PC-3 (cell line): ENCODE measurements around the gene RIT2. TPM values are rescaled to one million over a fixed set of nuclear protein-coding genes. Genes with fewer than 3 reads are reported as not detected.

Source experiments
- ATAC-seq: fragments of 200-7000 bp; cut with Tn5 transposase; 2 replicates; pipeline ENCODE4 v1.9.1; 2020; ENCODE audit warnings: mild to moderate bottlenecking, moderate library complexity
- BruUV-seq: library from RNA; stranded (reverse); fragments of 400-500 nt; replicated peaks from 2 replicates; lab custom pipeline; 2021; lab: Mats Ljungman, UMichigan
- CTCF ChIA-PET: fragments of 300-600 bp; sonication (Branson Sonifier 250); formaldehyde crosslinking; loops from one replicate; lab custom pipeline; 2022; ENCODE audit warnings: antibody characterized with exemption; lab: Charles Lee
- POLR2A ChIA-PET: fragments of 300-600 bp; sonication (Branson Sonifier 250); formaldehyde crosslinking; loops from one replicate; lab custom pipeline; 2022; ENCODE audit warnings: antibody characterized with exemption; ENCODE audit not compliant: unreplicated experiment; lab: Charles Lee
- DNase-seq: peaks from one replicate; pipeline ENCODE4 v3.0.0-alpha.2; 2015
- H2AFZ ChIP-seq: fragments of 300-600 bp; sonication (generic); 2 replicates; pipeline ENCODE4 v1.6.0; 2016; ENCODE audit warnings: antibody characterized with exemption, low read length
- H3F3A ChIP-seq: fragments of 300-600 bp; sonication (generic); one replicate; pipeline ENCODE4 v1.6.0; 2017; ENCODE audit warnings: antibody characterized with exemption, low read length, control low read depth, mild to moderate bottlenecking; ENCODE audit not compliant: unreplicated experiment
- H3K27ac ChIP-seq: fragments of 300-600 bp; sonication (generic); 2 replicates; pipeline ENCODE4 v1.5.1; 2016; ENCODE audit warnings: mild to moderate bottlenecking, low read length
- H3K27me3 ChIP-seq: fragments of 300-600 bp; sonication (generic); 2 replicates; pipeline ENCODE4 v1.6.1; 2016; ENCODE audit warnings: low read length, mixed read lengths
- H3K36me3 ChIP-seq: fragments of 300-600 bp; sonication (generic); 2 replicates; pipeline ENCODE4 v1.6.1; 2016; ENCODE audit warnings: low read depth, mixed run types, low read length, mixed read lengths
- H3K4me1 ChIP-seq: fragments of 300-600 bp; sonication (generic); 2 replicates; pipeline ENCODE4 v1.5.1; 2016; ENCODE audit warnings: low read length; ENCODE audit not compliant: insufficient read depth
- H3K4me2 ChIP-seq: fragments of 300-600 bp; sonication (generic); 2 replicates; pipeline ENCODE4 v1.6.0; 2016; ENCODE audit warnings: low read length
- H3K4me3 ChIP-seq: fragments of 300-600 bp; sonication (generic); 2 replicates; pipeline ENCODE4 v1.5.1; 2016; ENCODE audit warnings: mild to moderate bottlenecking, low read length, mixed read lengths
- H3K79me2 ChIP-seq: fragments of 300-600 bp; sonication (generic); 2 replicates; pipeline ENCODE4 v1.6.1; 2017; ENCODE audit warnings: low read length, mixed read lengths
- H3K9ac ChIP-seq: fragments of 300-600 bp; sonication (generic); 2 replicates; pipeline ENCODE4 v1.6.0; 2016; ENCODE audit warnings: mild to moderate bottlenecking, low read length
- H3K9me2 ChIP-seq: fragments of 300-600 bp; sonication (generic); replicated peaks from 2 replicates; pipeline ENCODE4 v1.6.1; 2016; ENCODE audit warnings: mixed run types, low read length, mixed read lengths
- H3K9me3 ChIP-seq: fragments of 300-600 bp; sonication (generic); 2 replicates; pipeline ENCODE4 v1.6.1; 2016; ENCODE audit warnings: low read length, mixed read lengths
- H4K20me1 ChIP-seq: fragments of 300-600 bp; sonication (generic); 2 replicates; pipeline ENCODE4 v1.6.1; 2016; ENCODE audit warnings: low read length, mixed read lengths
- CTCF ChIP-seq: fragments of 300-600 bp; sonication (generic); conservative IDR thresholded peaks from 2 replicates; pipeline ENCODE4 v1.5.1; 2017; ENCODE audit warnings: antibody characterized with exemption, low read depth, mild to moderate bottlenecking, low read length
- EZH2 ChIP-seq: fragments of 300-600 bp; sonication (generic); IDR thresholded peaks from one replicate; pipeline ENCODE4 v1.6.1; 2017; ENCODE audit warnings: antibody characterized with exemption, mild to moderate bottlenecking, low read length; ENCODE audit not compliant: unreplicated experiment
- EZH2phosphoT487 ChIP-seq: fragments of 300-600 bp; sonication (generic); IDR thresholded peaks from 2 replicates; pipeline ENCODE4 v1.6.1; 2018; ENCODE audit warnings: mild to moderate bottlenecking, antibody characterized with exemption, low read length, borderline replicate concordance
- intact Hi-C: fragments of 100-400 bp; cut with micrococcal nuclease; formaldehyde crosslinking; loops from 2 replicates; pipeline ENCODE4 v1.9.0; 2023
- total RNA-seq: library from RNA; depleted of rRNA; stranded (reverse); fragments of >200 nt; gene quantifications from 2 replicates; pipeline ENCODE4 v1.2.3, GENCODE V29; 2014

The RIT2 gene
- total RNA-seq, 1 experiment from 2014 or later, result not detected

DNA sequence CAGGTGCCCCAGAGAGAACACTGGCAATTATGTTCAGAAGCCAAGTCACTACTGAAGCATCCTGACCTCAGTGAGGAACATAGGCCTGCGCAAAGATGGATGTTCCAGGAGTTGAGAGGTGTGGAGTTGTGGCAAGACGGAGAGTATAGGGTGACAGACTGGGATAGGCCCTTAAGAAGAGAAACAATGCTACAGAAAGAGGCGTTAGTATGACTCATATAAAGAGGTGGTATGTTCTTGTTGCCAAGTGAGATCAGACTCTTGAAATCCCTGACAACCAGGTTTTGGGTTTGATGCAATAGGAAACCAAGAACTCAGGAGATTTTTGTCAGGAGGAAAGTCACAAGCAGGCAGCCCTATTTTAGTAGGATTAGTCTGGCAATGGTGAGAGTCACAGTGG, 185.6 kb downstream of the RIT2 start:
- Histone ChIP-seq H3K9me2 (no peaks in the 10 kb centered on the region), H3K9ac (no peak overlapping the region), H3K9me3 (no peaks in the 10 kb centered on the region), H3K4me3 (no peak overlapping the region), H3K27me3 (no peaks in the 10 kb centered on the region), H3K4me2 (no peak overlapping the region), H3K36me3 (no peaks in the 10 kb centered on the region), H4K20me1 (no peaks in the 10 kb centered on the region), H3K4me1 (no peaks in the 10 kb centered on the region), H2AFZ (no peak overlapping the region), H3K79me2 (no peaks in the 10 kb centered on the region), H3F3A (no peaks in the 10 kb centered on the region), H3K27ac (no peak overlapping the region)
- CTCF ChIA-PET, result no interaction called here
- no TSS peak for BruUV-seq
- no peak for ATAC-seq
- DNase-seq, result no peak
- no peak for TF ChIP-seq EZH2phosphoT487
- TF ChIP-seq EZH2, result no peak
- TF ChIP-seq CTCF, result no peak
- intact Hi-C loops, result no loop called here
- POLR2A ChIA-PET, result no interaction called here

DNA sequence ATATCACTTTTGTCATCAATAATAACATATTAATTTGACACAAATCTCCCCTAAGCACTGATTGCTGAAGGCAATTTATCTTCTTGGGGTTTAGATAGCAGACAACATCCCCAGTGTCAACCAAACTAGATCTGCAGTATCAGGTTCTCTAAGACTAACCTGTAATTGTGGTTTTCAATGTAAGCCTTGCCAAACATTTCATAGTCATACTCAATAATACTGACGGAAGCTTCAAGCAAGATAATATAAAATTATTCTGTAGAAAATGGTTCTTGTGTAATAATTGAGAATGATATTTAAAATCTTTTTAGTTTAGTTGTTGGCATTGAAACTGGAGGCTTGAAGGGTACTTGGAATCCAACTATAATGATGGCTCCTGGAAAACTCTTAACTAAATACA, 186.3 kb downstream of the RIT2 start:
- no peaks in the 10 kb centered on the region for H3K4me1 ChIP-seq
- H3K9me3 ChIP-seq, result no peaks in the 10 kb centered on the region
- no peak overlapping the region for H2AFZ ChIP-seq
- CTCF ChIA-PET, result no interaction called here
- H3K79me2 ChIP-seq, result no peaks in the 10 kb centered on the region
- H3K36me3 ChIP-seq, result no peaks in the 10 kb centered on the region
- no peak overlapping the region for H3K4me2 ChIP-seq
- TF ChIP-seq EZH2, result no peak
- no peak for TF ChIP-seq CTCF
- no peak for TF ChIP-seq EZH2phosphoT487
- no peaks in the 10 kb centered on the region for H3F3A ChIP-seq
- POLR2A ChIA-PET, result no interaction called here
- H3K27me3 ChIP-seq, result no peaks in the 10 kb centered on the region
- H3K9ac ChIP-seq, result no peak overlapping the region
- no peaks in the 10 kb centered on the region for H4K20me1 ChIP-seq
- no peak for DNase-seq
- ATAC-seq, result no peak
- H3K9me2 ChIP-seq, result no peaks in the 10 kb centered on the region
- no peak overlapping the region for H3K4me3 ChIP-seq
- BruUV-seq, result no TSS peak
- intact Hi-C loops, result no loop called here
- no peak overlapping the region for H3K27ac ChIP-seq

DNA sequence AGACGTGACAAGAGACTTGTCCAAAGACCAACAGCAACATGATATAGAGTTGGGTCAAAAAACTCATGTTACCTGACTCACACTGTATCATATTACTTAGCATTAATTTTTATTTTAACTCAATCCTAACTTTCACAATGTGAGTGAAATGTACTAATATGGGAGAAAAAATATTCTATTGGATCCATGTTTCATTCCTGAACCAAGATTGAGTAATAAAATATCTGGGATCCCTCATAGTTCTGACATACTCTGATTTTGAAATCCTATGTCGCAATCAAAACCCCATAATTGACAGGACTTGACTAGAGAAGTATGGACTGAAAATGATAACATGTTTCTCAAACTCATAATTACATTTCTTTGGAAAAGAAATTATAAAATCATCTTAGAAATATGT, 190.4 kb downstream of the RIT2 start:
- no peaks in the 10 kb centered on the region for H3F3A ChIP-seq
- DNase-seq (no peak), ATAC-seq (no peak)
- intact Hi-C loops, result no loop called here
- POLR2A ChIA-PET, result no interaction called here
- H3K27ac ChIP-seq, result no peak overlapping the region
- no peaks in the 10 kb centered on the region for H3K4me1 ChIP-seq
- no peaks in the 10 kb centered on the region for H4K20me1 ChIP-seq
- no peak overlapping the region for H2AFZ ChIP-seq
- no peaks in the 10 kb centered on the region for H3K9me3 ChIP-seq
- no peaks in the 10 kb centered on the region for H3K27me3 ChIP-seq
- no peak overlapping the region for H3K4me3 ChIP-seq
- H3K36me3 ChIP-seq, result no peaks in the 10 kb centered on the region
- no peak overlapping the region for H3K4me2 ChIP-seq
- CTCF ChIA-PET, result no interaction called here
- TF ChIP-seq EZH2phosphoT487, result no peak
- TF ChIP-seq EZH2, result no peak
- TF ChIP-seq CTCF, result no peak
- no peaks in the 10 kb centered on the region for H3K79me2 ChIP-seq
- BruUV-seq, result no TSS peak
- no peaks in the 10 kb centered on the region for H3K9me2 ChIP-seq
- H3K9ac ChIP-seq, result no peak overlapping the region
